GM12892 (cell line): ENCODE measurements around the gene MAPK14.

Experiments
- POLR2A ChIP-seq: IDR thresholded peaks from 2 replicates; pipeline ENCODE4 v1.6.1; 2011; ENCODE audit warnings: low read depth, low read length, control low read depth
- POLR2AphosphoS5 ChIP-seq: IDR thresholded peaks from 2 replicates; pipeline ENCODE4 v1.6.1; 2011; ENCODE audit warnings: low read depth, low read length, control low read depth
- TAF1 ChIP-seq: IDR thresholded peaks from 2 replicates; pipeline ENCODE4 v1.6.1; 2011; ENCODE audit warnings: low read depth, mild to moderate bottlenecking, control low read depth, low read length, borderline replicate concordance

DNA sequence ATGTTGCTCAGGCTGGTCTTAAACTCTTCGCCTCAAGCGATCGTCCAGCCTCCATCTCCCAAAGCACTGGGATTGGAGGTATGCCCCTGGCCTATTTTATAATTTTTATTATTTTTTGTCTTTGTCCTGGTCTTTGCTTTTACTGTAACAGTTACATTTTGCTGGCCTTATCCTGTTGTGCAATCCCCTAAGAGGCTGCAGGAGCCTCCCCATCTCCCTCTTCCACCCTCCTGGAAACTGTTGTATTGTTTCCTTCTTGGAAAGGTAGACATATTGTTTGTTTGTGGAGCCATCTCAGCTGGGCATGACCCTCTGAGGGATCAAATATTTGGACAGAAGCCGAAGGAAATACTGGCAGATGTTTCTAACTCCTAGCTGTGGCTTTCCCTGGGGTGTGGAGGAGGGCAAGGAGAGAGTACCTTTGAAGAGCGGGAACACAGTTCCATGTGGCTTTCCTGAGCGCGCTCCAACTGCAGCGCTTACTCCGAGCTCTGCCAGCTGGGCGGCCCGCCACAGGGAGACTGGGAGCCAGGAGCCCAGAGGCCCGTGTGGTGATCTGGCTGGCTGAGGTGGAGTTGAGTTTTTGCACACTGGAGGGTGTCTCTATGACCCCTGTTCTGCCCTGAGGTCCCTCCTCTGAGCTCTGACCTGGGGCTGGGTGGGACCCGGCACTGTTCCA, 107.6 kb downstream of the MAPK14 start:
- TF ChIP-seq POLR2A (no peak), POLR2AphosphoS5 (no peak), TAF1 (no peak)
